GM19455 (cell line): ENCODE results near the gene KIAA0040.

Source experiments
- ATAC-seq: cut with Tn5 transposase; IDR thresholded peaks from one replicate; pipeline ENCODE4 v1.9.1; 2021; ENCODE audit not compliant: unreplicated experiment

The KIAA0040 gene

DNA sequence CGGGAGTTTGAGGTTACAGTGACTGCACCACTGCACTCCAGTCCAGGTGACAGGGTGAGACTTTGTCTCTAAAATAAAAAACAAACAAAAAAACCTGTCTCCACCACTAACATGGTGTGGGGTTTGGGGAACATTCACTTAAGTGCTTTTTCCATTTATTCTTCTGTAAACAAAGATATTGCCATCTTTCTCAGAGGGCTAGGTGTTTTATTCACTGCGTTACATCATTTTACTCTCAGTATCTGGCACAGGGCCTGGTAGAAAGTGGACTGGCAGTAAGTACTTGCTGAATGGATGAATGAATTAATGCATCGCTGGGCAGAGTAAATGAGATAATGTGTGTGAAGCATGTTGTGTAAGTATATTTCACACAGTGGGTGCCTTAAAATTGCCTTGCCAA lies 20.1 kb downstream of the KIAA0040 start:
- no peak for ATAC-seq

DNA sequence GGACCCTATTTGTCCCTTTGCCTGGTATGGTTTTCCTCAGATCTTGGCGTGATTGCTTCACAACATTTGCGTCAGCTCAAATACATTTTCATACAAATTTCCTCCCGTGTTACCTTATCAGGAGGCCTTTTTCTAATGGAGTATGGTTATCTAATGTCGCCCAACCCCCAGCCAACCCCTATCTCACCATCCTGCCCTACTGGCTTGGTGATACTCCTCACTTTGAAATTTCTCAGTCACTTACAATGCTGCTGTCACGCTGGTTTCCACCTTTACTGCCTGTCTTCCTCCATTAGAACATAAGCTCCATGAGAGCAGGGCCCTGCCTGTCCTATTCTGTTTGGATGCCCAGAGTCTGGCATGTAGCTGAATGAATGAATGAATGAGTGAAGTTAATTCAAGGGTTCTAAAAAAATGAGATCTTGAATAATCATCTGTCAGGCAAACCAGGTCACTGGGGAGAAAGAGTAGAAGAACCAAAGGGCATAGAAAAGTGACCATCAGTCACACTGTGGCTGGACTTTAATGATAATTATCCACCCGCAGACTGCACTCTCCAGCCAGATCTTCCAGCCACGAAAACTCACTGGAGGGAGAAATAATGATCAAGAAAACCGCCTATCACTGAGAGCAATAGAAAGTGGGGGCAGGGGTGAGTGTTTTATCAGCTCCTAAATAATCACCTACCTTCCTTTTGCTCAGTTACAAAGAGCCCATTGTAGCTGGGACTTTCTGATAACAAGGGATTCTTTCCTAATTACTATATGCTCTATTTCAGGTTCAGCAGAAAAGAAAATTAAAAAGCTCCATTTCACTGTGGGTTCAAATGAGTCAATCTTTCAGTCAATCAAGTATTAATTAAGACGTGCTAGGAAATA lies 21.3 kb downstream of the KIAA0040 start:
- ATAC-seq, result no peak

DNA sequence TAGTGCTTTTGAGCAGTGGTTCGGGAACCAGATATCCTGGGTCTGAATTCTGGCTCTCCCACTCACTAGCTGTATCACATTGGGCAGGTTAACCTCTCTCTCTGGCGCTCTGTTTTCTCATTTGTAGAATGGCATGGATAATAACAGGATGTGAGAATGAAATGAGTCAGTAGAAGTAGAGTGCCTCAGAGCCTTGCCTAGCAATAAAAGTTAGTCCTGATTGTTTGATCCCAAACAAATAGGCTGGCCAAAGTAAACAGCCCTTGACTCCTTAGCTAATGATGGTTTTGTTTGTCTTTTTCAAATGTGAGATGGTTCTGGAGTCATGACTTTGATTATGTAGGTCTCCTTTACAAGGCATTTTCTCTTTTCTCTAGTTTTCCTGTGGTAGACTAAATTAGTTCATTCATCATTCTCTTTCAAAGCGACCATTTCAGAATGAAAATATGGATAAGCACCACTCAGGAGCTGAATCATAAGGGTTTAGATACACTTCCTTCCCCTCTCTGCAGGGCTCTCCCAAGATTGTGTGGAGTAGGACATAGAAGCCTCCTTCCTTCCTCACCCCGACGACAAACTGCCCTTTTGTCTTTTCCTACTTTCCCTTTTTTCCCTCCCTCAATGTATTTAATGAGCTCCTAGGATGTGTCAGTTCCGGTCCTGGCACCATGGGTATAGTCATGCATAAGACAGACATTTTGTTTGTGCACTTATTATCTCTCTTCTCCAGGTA lies 23.1 kb downstream of the KIAA0040 start:
- ATAC-seq, result no peak

GRCh38 chr1:175168782-175169181 lies 23.8 kb downstream of the KIAA0040 start:
- ATAC-seq, result no peak

DNA sequence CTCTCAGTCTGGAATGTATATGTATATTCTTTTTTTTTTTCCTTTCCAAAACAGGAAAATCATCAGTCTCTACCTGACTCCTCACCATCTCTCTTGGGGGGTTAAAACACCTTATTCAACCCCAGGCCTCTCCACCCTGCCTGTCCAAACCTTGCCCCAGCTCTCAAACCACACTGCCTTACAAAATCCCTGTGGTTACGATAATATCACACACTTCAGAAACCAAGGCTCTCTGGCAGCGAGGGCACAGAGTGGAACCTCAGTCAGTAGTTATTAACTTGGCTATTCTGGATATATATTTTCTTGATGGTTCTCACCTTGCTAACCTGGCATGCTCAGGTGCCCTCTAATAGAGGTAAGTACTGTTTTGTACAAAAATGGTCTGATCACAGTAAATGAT lies 24.7 kb downstream of the KIAA0040 start:
- ATAC-seq, result no peak

GRCh38 chr1:175166746-175167145 lies 25.8 kb downstream of the KIAA0040 start:
- no peak for ATAC-seq

GRCh38 chr1:175164751-175165150 lies 27.8 kb downstream of the KIAA0040 start:
- ATAC-seq, result no peak

DNA sequence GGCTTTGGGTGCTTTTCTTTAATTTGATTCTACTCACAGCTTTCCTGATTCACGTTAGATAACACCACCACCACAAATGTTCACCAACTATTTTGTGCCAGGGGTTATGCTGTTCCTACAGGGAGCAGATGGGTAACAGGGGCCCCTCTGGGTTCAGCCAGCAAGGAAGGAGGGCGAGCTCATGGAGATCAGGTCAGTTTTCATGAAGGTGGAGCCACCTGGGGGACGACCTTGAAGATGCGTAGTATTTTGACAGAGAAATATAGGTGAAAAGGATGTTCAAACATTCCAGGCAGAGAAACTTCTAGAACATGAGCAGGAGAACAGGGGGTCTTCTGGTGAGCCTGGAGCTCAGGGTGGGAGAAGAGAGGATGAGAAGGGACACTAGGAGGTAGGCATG lies 28.9 kb downstream of the KIAA0040 start:
- ATAC-seq, result no peak

DNA sequence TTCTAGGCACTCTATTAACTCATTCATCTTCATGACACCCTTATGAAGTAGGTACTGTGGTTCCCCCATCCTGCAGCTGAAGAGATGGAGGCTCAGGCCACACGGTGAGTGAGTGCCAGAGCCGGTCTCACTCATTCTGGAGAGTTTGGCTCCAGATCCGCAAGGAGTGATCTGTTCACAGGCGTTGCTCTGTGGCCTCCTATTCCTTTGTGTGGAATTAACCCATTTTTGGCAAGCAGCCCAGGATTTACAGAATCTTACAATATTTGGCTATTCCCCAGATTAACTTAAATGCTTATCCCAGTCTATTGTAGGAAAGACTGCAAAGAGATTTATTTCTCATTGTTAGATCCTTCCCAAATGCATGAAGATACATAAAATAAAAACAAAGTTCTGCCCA lies 29.6 kb downstream of the KIAA0040 start:
- ATAC-seq, result no peak

DNA sequence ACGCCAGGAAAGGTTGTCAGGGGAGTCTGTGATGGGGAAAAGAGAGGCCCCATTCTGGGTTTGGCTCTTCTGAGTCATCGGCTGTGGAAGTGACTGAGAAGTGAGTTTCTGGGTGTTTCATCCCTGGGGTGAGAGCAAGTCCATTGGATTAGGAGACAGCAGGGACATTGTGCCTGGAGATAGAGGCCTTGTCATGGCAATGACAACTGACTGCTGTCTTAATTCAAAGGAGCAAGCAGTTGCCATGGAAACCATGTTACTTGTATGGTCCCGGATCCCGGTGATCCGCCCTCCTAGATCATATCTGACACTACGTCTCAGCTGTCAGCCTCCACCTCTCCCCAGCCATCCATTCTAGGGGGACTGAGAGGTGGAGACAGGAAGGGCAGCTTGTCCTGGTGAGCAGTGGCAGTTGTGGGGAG lies 34.4 kb downstream of the KIAA0040 start:
- ATAC-seq, result no peak

DNA sequence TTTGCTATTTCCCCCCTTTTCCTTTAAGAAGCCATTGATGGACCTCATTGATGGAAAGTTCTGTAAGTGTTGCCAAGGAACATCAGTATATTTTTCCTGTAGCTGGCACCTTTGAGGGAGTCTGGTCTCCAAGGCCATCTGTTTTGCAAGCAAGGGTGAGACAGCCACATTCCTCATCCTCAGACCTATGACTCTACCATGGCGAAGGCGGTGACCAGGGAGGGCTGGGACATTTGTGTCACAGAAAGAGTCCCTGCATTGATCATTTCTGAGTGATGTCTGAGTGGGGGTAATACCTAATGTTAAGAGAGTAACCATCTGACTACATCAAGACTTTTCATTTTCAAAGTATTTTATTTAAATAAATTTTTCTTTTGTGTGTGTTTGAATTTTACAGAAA lies 35.4 kb downstream of the KIAA0040 start:
- no peak for ATAC-seq

DNA sequence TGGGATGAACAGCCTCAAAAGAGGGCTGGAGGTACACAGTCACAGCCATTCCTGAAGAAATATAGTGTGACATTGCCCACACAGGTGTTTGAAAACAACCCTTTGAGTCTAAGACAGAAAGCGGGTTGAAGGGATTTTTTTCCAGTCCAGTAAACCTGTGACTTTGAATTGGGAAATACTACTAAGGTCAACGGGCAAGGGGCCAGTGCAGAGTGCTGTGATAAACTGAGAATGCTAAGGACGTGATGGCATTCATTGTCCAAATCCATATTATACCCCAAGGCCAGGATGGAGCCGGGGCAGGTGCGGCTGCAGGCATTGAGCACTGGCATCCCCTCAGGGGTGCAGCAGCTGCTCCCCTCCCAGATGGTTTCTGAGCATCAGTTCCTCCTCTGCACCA lies 36.6 kb downstream of the KIAA0040 start:
- ATAC-seq, result no peak

DNA sequence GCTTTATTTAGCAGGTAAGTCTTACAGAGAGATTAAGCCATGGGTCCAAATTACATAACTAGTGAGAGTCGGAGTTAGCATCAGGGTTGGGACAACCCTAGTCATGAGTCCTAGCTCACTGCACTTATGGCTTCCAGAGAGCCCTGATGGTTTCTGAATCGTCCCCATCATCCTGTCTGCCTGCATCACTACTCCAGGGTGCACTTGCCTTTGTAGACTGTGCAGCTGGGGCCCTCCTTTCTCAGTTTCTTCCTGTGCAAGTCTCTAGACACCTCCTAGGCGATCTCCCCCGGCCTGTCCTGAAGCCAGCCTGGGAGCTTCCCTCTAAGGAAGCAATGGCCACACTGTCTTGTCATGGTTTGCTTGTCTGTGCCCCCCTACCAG lies 37.1 kb downstream of the KIAA0040 start:
- ATAC-seq, result no peak

GRCh38 chr1:175154629-175155472 lies 37.7 kb downstream of the KIAA0040 start:
- ATAC-seq, result peak; percentile 54

- peak; percentile 53 for ATAC-seq
These were observed 40.4 kb downstream of the KIAA0040 start for GRCh38 chr1:175152006-175152652.

DNA sequence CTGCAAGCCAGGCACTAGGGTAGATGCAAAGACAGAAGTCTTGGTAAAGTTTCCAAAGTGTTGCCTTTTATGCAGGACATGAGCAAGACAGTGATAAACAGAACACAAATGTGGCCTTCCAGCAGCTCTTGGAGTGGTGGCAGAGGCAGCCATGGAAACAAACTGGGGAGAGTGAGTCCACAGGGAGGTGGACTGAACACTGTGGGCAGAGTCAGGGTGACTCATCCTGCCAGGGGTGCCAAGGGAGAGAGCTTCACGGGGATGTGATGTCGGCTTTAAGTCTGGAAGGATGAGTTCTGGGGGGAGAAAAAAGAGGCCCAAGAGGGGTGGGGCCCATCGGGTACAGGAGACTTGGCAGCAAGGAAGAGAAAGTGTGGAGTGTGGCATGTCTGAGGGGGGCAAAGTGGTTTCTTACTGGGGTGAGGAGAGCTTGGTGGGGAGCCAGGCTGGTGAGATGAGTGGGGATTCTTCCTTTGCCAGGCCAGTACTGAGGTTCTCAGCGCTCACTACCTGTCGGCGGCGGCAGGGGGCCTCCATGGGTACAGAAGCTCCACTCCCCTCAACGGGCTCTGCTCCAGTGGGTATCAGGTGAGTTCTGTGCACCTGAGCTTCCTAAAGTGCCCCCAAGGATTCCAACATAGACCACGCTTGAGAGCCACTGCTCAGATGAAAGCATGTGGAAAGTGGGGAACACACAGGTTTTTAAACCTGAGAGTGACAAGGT lies 41.8 kb downstream of the KIAA0040 start:
- no peak for ATAC-seq

GRCh38 chr1:175148068-175148467 lies 44.5 kb downstream of the KIAA0040 start:
- ATAC-seq, result no peak

GRCh38 chr1:175147569-175147968 lies 45.0 kb downstream of the KIAA0040 start:
- no peak for ATAC-seq

GRCh38 chr1:175146529-175147213 lies 45.9 kb downstream of the KIAA0040 start:
- no peak for ATAC-seq
